ENCODE results near the gene DNAJC16. TPM values are rescaled to one million over a fixed set of nuclear protein-coding genes. Genes with fewer than 3 reads are reported as not detected.

The DNAJC16 gene
- total and polyA plus RNA-seq, 11 donors, result 4.2 to 22.8 (median 18.4) TPM

DNA sequence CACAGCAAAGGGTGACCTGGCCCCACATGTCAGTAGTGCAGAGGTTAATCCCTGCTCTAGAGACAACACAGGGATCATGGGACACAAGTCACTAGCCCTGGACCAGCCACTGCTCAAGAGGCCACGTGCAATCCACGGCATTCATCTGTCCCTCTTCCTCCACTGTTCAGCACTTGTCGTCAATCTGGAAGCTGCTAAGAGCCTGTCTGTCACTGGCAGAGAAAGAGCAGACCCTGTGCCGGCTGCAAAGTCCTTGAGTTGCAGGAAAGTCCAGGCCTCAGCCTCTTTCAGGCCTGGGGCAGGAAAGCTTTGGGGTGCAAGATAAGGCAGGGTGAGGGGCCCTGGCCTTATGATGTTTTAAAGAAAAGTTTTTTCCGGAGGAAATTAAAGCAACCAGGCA is 34.1 kb upstream of the DNAJC16 start:
- H3K4me3 ChIP-seq, result no peak overlapping the region
- TF ChIP-seq POLR2A (IDR thresholded peaks at IDR 0.05) (no peak), CTCF (IDR thresholded peaks at IDR 0.05) (no peak)
- intact Hi-C loops (cut with DNase I), result no loop called here
- DNase-seq (peak in 4 of 5 donors; percentile 56 to 78 (median 70)), ATAC-seq (peak; percentile 89 to 95 (median 94))
- H3K27ac ChIP-seq, result peak overlapping the region in 10 of 12 donors; percentile 17 to 80 (median 62)
- H3K27me3 ChIP-seq, result no peaks in the 10 kb centered on the region
- peaks cover 0 to 7% (median 0%) of the 10 kb centered on the region in 12 donors for H3K9me3 ChIP-seq
- H3K4me1 ChIP-seq, result peaks cover 0 to 21% (median 2%) of the 10 kb centered on the region in 12 donors
- 39 to 54% (median 48%) methylated on average over 5 of the region's 5 CpGs for WGBS, 4 donors
- H3K36me3 ChIP-seq, result peaks cover 0 to 50% (median 26%) of the 10 kb centered on the region in 9 donors

GRCh38 chr1:15493869-15494390 is 32.7 kb upstream of the DNAJC16 start:
- ATAC-seq, result no peak
- intact Hi-C loops (cut with DNase I), result no loop called here
- TF ChIP-seq CTCF (IDR thresholded peaks at IDR 0.05) (no peak), POLR2A (IDR thresholded peaks at IDR 0.05) (no peak)
- no peak for DNase-seq
- H3K9me3 ChIP-seq, result peaks cover 0 to 13% (median 0%) of the 10 kb centered on the region in 12 donors
- peaks cover 0 to 16% (median 2%) of the 10 kb centered on the region in 12 donors for H3K4me1 ChIP-seq
- WGBS, 4 donors, result 89 to 97% (median 96%) methylated on average over 9 of the region's 9 CpGs
- H3K36me3 ChIP-seq, result peaks cover 0 to 58% (median 26%) of the 10 kb centered on the region in 9 donors
- H3K4me3 ChIP-seq, result no peak overlapping the region
- H3K27ac ChIP-seq, result peak overlapping the region in 1 of 12 donors; percentile 80
- H3K27me3 ChIP-seq, result no peaks in the 10 kb centered on the region

- Histone ChIP-seq H3K9me3 (peaks cover 0 to 6% (median 0%) of the 10 kb centered on the region in 12 donors), H3K27me3 (no peaks in the 10 kb centered on the region), H3K4me1 (no peaks in the 10 kb centered on the region), H3K4me3 (no peak overlapping the region), H3K27ac (no peak overlapping the region), H3K36me3 (peaks cover 0 to 66% (median 43%) of the 10 kb centered on the region in 9 donors)
- DNase-seq (no peak), ATAC-seq (no peak)
- WGBS, 4 donors, result 74 to 84% (median 80%) methylated on average over 19 of the region's 19 CpGs
- intact Hi-C loops (cut with DNase I), result loop anchor here in 8 of 10 donors (5.0 to 10.0 kb wide), 3 partner anchors 173 to 178 kb away; no protein-coding TSS in a partner anchor
- no peak for TF ChIP-seq CTCF (IDR thresholded peaks at IDR 0.05)
- TF ChIP-seq POLR2A (IDR thresholded peaks at IDR 0.05), result no peak
Observed at GRCh38 chr1:15500184-15501178, 26.2 kb upstream of the DNAJC16 start.
